A549 (cell line): Measurements from ENCODE around the gene ADGRA3.

Experiments
- CEBPB ChIP-seq, 2 experiments: fragments of >200 bp in 1 of 2; sonication (Bioruptor Twin) in 1 of 2; formaldehyde crosslinking in 1 of 2; IDR thresholded peaks; 2 replicates each; pipeline ENCODE4 v1.6.1; 2012 to 2016
- CTCF ChIP-seq: fragments of >200 bp; sonication (Bioruptor Twin); formaldehyde crosslinking; IDR thresholded peaks from 3 replicates; pipeline ENCODE4 v1.5.1; 2016
- MYC ChIP-seq: IDR thresholded peaks from 2 replicates; pipeline ENCODE4 v1.6.1; 2012; ENCODE audit warnings: mild to moderate bottlenecking, inconsistent platforms, low read length, improper control_type of control experiment, borderline replicate concordance
- POLR2AphosphoS2 ChIP-seq: conservative IDR thresholded peaks from 2 replicates; pipeline ENCODE4 v1.6.1; 2012; ENCODE audit warnings: low read length, improper control_type of control experiment, inconsistent platforms
- RFX5 ChIP-seq: fragments of 450-650 bp; IDR thresholded peaks from 2 replicates; pipeline ENCODE4 v1.7.1; 2014; ENCODE audit warnings: antibody characterized with exemption, mild to moderate bottlenecking, moderate library complexity

GRCh38 chr4:22552812-22553211 lies 36.9 kb upstream of the ADGRA3 start:
- TF ChIP-seq CTCF (no peak), POLR2AphosphoS2 (no peak), CEBPB (IDR thresholded peaks at IDR 0.05) (no peak), MYC (no peak), RFX5 (no peak)
